ENCODE data around the gene PLIN4.

The PLIN4 gene

DNA sequence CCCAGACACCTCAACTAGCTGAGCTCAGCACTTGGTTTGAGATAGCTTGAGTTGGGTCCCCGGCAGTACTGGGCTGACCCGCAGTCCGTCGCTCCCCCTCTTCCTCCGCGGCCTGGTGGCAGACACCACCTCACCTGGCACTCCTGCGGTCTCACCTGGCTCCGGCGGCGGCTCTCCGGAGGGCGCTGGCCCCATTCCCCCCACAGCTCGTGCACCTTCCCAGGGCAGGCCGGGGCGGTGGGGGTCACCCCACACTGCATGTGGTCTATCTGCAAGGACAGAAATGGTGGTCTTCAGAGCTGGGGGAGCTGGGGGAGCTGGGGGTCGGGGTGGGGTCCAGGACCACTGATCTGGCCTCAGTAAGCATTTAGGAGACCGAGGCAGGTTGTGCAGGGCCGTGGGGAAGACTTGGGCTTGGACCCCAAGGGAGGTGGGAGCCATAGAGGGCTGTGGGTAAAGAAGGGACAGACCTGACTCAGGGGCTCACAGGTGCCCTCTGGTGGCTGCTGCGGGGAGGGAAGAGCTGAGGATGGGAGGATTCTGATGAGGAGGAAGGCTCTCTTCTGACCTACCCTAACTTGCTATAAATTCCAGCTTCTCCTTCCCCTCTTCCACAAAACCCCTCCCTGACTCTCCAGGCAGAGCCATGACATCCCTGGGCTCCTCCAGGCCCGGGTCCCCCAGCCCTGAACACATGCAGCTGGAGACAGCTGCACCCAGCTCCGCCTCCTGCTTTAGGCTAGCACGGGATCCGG lies 6.7 kb upstream of the PLIN4 start:
- DNase-seq: peak; percentile 19

GRCh38 chr19:4523306-4524110 lies 5.2 kb upstream of the PLIN4 start:
- no peak for DNase-seq

DNA sequence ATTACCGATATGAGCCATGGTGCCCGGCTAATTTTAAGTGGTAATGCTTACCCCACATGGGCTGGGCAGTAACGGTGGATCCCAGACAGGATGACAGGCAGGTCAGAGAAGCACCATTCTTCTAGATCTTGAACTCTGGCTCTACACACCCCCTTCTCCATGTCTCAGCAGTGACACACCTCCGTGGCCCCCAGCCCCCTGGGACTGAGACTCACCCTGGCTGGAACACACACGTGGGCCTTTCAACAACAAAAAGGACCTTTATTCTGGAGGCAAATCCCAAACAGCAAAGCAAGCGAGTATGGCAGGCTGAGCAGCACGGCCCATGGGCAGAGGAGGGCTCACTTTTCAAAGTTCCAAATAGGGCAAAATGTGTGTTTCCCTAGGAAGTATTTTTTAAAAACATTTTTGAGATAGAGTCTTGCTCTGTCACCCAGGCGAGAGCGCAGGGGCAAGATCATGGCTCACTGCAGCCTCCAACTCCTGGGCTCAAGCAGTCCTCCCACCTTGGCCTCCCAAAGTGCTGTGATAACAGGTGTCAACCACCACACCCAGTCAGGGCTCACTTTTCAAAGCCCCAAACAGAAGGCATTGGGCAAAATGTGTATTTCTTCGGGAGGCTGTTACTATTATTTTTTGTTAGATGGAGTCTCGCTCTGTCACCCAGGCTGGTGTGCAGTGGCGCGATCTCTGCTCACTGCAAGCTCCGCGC lies 4.2 kb upstream of the PLIN4 start:
- DNase-seq: no peak

GRCh38 chr19:4521888-4522242 lies 3.6 kb upstream of the PLIN4 start:
- no peak for DNase-seq

- DNase-seq: no peak
These were observed 3.0 kb upstream of the PLIN4 start for GRCh38 chr19:4521170-4521887.

DNA sequence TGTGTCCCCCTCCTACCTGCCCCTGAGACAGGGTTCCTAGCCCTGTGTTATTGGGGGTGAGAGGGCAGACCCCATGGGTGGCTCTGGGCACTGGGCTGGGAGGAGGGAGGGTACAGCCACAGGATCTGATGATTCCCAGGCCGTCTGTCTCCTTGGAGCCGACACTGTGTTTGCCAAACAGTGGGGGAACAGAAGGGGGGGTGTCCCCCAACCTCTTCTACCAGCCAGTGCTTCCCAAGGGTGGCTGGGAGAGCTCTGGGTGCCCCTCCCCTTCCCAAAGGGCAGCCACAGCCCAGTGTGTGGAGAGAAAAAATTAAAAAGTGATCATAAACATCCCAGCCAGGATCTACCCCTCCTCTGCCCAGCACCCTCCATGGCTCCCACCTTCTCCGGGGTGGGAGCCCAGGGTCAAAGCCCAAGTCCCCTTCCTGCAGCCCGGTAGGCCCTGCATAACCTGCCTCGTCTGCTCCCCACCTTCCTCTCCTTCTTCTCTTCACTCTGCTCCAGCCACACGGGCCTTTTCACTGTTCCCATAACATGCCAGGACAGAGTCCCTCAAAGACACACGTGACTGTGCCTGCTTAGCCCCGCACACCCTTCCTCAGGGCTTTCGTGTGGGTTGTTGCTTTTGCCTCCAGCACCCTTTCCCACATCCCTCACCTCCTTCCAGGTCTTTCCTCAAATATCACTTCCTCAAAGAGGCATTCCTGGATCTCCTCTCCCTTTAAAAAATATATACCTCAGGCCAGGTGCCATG lies 1.4 kb upstream of the PLIN4 start:
- DNase-seq: no peak

DNA sequence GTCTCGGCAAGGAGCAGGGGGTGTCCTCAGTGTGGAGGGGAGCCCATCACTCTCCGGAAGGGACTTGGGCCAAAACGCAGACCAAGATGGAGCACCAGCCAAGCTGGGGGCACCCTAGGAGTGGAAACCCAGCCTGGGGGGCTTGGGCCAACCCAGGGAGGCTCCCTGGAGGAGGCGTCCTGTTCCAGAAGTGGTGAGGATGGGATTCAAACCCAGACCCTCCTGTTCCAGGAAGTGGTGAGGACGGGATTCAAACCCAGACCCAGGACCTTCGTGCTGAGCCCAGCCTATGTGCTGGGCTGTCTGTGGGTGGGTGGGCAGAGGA lies 848 bp upstream of the PLIN4 start:
- no peak for DNase-seq

DNA sequence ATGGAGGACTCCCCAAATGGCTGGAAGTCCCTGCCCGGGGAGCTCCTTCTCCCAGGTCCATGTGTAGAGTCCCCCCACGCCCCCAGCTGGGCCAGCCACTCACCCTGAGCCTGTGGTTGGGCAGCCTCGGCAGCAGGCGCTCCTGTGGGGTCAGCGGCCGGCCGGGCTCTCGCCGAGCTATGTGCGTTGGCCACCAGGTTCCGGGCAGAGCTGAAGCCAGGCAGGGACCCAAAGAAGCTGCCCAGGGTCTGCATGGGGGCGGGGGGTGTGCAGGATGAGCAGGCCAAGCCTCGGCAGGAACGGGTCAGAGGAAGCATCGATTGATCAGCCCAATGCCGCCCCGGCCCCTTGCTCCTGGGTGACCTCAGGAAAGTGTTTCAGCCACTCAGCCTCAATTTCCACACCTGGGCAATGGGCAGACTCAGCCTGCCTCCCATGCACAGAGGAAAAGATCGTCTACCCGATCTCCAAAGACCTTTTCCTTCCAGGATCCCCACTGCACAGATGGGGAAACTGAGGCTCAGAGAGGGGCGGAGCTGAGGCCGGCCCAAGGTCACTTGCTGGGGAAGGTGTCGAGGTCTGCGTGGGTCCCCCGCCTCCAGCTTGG lies 732 bp downstream of the PLIN4 start:
- DNase-seq: no peak

GRCh38 chr19:4516939-4517300 lies 1.4 kb downstream of the PLIN4 start:
- DNase-seq: no peak

GRCh38 chr19:4516199-4516938 lies 1.9 kb downstream of the PLIN4 start:
- DNase-seq: no peak

- no peak for DNase-seq
These were observed 2.6 kb downstream of the PLIN4 start for GRCh38 chr19:4515732-4516131.

DNA sequence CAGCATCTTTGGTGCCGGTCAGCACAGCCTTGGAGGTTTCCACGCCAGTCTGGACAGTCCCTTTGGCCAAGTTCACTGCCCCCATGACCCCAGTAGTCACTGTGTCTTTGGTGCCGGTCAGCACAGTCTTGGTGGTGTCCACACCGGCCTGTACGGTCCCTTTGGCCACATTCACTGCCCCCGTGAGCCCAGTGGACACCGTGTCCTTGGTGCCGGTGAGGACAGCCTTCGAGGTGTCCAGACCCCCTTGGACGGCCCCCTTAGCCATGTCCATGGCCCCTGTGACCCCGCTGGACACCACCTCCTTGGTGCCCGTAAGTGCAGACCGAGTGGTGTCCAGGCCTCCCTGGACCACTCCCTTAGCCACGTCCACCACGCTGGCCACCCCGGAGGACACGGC lies 5.0 kb downstream of the PLIN4 start:
- no peak for DNase-seq

GRCh38 chr19:4512070-4512469 lies 6.2 kb downstream of the PLIN4 start:
- DNase-seq: no peak

GRCh38 chr19:4511300-4512054 lies 6.8 kb downstream of the PLIN4 start:
- no peak for DNase-seq

DNA sequence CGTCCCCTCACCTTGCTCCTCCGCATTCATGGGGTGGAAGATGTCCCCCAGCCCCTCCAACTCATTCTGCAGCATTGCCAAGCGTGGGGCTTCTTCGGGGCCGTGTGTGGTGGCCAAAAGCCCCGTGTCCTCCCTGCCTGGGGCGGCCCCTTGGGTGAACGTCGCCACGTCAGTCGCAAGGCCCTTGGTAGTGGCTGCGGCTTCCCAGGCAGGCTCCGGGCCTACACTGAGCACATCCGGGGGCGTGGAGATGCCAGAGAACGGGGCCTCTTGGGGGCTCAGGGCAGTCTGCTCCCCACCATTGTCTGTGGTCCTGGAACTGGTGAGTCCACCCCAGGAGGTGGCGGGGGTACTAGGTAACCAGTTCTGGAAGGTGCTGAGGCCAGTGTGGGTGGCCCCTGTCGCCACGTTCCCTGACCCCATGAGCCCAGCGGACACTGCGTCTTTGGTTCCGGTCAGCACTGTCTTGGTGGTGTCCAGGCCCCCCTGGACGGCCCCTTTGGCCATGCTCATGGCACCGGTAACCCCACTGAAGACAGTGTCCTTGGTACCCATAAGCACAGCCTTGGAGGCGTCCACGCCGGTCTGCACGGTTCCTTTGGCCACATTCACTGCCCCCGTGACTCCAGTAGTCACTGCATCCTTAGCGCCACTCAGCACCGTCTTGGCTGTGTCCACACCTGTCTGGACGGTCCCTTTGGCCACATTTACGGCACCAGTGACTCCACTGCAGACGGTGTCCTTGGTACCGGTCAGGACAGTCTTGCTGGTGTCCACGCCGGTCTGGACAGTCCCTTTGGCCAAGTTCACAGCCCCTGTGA lies 7.6 kb downstream of the PLIN4 start:
- no peak for DNase-seq

DNA sequence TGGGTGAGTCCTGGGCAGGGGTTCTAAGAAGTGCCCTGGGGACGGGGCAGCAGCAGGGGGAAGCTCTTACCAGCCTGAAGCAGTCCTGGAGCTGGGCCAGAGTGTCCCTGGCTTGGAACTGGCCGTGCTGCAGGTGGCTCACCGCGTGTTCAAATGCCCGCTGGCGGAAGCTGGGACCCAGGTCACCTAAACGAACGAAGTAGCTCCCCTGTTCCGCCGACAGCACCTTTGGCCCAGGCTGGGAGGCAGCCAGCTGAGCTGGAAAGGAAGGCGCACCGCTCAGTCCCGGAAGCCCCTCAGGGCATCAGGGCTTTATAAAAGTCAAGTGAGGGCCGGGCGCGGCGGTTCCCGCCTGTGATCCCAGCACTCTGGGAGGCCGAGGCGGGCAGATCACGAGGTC lies 9.6 kb downstream of the PLIN4 start:
- DNase-seq: no peak

DNA sequence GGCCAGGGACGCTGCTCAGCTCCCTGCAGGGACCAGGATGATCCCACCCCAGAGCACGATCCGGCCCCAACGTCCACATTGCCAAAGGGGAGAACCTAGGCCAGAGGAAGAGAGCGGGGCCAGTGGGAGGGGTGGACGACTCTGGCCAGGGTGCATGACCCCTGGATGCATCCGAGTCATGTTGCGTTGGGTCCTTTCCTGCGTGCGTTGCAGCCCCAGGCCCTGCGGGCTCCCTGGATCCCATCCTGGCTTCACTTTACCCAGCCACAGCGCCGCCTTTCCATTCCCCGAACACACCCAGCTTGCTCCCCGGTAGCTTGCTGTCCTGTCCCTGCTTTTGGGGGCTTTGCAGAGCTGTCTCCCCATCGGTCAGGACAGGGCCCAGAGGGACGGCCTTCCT lies 10.5 kb downstream of the PLIN4 start:
- DNase-seq: no peak

- DNase-seq: no peak
These were observed 11.2 kb downstream of the PLIN4 start for GRCh38 chr19:4507150-4507452.

- DNase-seq: no peak
These were observed 11.7 kb downstream of the PLIN4 start for GRCh38 chr19:4506449-4507149.

All from NCI-H1436 (cell line).